ENCODE data around the gene LCMT1. TPM values are rescaled to one million over a fixed set of nuclear protein-coding genes. Genes with fewer than 3 reads are reported as not detected.

LCMT1 gene
- total and polyA plus RNA-seq, 2 of the 13 experiments (the other 11 are each of a cell fraction or from before 2014, with no cell fraction given), result 41.2 to 48.7 TPM

- FAIRE-seq (no peak), DNase-seq (ENCODE audit: low spot score) (no peak), ATAC-seq (no peak)
- no peaks in the 10 kb centered on the region; a peak in 1 of 5 replicates for H3K27me3 ChIP-seq (ENCODE audit: control insufficient read depth in 1 of 2, insufficient read depth in 2 of 2, low read length in 2 of 2)
- no peaks in the 10 kb centered on the region for H3K36me3 ChIP-seq (replicated peaks in 1 of 2; ENCODE audit: control insufficient read depth in 1 of 2, insufficient read depth in 2 of 2, low read length in 2 of 2)
- intact Hi-C loops (cut with micrococcal nuclease; ENCODE audit: unreplicated experiment), result no loop called here
- POLR2A ChIA-PET, result no interaction called here
- no TSS peak for BruUV-seq (replicated peaks)
- CTCF ChIA-PET (ENCODE audit: low intra/inter-chr PET ratio, low total read pairs), result no interaction called here
- H3K27ac ChIP-seq (ENCODE audit: extremely low read length, insufficient read depth, low read length), result no peak overlapping the region
- TF ChIP-seq MBD4 (IDR thresholded peaks at IDR 0.05; ENCODE audit: borderline replicate concordance, low read length) (no peak), RFXANK (CRISPR knock-in tag; IDR thresholded peaks at IDR 0.05) (no peak), ZNF550 (CRISPR knock-in tag; IDR thresholded peaks at IDR 0.05; ENCODE audit: borderline replicate concordance) (no peak), CHD2 (IDR thresholded peaks at IDR 0.05; ENCODE audit: low read depth, low read length) (no peak), NCOA5 (CRISPR knock-in tag; IDR thresholded peaks at IDR 0.05) (no peak), ATF7 (IDR thresholded peaks at IDR 0.05) (no peak), ATF7 (CRISPR knock-in tag; IDR thresholded peaks at IDR 0.05) (no peak), TEAD2 (CRISPR knock-in tag; IDR thresholded peaks at IDR 0.05) (no peak), MBNL3 (CRISPR knock-in tag; conservative IDR thresholded peaks at IDR 0.05) (no peak)
- TF ChIP-seq, protein P1, sequence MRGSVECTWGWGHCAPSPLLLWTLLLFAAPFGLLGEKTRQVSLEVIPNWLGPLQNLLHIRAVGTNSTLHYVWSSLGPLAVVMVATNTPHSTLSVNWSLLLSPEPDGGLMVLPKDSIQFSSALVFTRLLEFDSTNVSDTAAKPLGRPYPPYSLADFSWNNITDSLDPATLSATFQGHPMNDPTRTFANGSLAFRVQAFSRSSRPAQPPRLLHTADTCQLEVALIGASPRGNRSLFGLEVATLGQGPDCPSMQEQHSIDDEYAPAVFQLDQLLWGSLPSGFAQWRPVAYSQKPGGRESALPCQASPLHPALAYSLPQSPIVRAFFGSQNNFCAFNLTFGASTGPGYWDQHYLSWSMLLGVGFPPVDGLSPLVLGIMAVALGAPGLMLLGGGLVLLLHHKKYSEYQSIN (CRISPR knock-in tag; IDR thresholded peaks at IDR 0.05; ENCODE audit: borderline replicate concordance), result no peak
- TF ChIP-seq, protein P2, sequence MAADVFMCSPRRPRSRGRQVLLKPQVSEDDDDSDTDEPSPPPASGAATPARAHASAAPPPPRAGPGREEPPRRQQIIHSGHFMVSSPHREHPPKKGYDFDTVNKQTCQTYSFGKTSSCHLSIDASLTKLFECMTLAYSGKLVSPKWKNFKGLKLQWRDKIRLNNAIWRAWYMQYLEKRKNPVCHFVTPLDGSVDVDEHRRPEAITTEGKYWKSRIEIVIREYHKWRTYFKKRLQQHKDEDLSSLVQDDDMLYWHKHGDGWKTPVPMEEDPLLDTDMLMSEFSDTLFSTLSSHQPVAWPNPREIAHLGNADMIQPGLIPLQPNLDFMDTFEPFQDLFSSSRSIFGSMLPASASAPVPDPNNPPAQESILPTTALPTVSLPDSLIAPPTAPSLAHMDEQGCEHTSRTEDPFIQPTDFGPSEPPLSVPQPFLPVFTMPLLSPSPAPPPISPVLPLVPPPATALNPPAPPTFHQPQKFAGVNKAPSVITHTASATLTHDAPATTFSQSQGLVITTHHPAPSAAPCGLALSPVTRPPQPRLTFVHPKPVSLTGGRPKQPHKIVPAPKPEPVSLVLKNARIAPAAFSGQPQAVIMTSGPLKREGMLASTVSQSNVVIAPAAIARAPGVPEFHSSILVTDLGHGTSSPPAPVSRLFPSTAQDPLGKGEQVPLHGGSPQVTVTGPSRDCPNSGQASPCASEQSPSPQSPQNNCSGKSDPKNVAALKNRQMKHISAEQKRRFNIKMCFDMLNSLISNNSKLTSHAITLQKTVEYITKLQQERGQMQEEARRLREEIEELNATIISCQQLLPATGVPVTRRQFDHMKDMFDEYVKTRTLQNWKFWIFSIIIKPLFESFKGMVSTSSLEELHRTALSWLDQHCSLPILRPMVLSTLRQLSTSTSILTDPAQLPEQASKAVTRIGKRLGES (CRISPR knock-in tag; IDR thresholded peaks at IDR 0.05; ENCODE audit: borderline replicate concordance), result no peak
- no peak overlapping the region for H3K4me3 ChIP-seq (replicated peaks in 1 of 3; ENCODE audit: insufficient read depth in 1 of 3, low read depth in 2 of 3, low read length in 3 of 3)
- H3K9ac ChIP-seq (ENCODE audit: insufficient read depth, low read depth, low read length), result no peak overlapping the region
- H3K4me1 ChIP-seq (ENCODE audit: insufficient read depth, low read length), result peaks cover 28% of the 10 kb centered on the region
- H3K9me3 ChIP-seq (ENCODE audit: low read length), result no peaks in the 10 kb centered on the region
- in situ Hi-C loops (cut with HindIII; ENCODE audit: extremely low pct_ligation_motif_present, low pct_unique_long_range_greater_than_20kb), result no loop called here
- no peaks in the 10 kb centered on the region for H3K79me2 ChIP-seq (ENCODE audit: insufficient read depth, low read length)
- no peaks in the 10 kb centered on the region for H4K20me1 ChIP-seq (ENCODE audit: insufficient read depth, low read length)
- H3K4me2 ChIP-seq (ENCODE audit: low read depth, low read length), result no peak overlapping the region
- no peak overlapping the region for H2AFZ ChIP-seq (ENCODE audit: low read length)
- 25% methylated on average over 2 of the region's 2 CpGs for WGBS (ENCODE audit: low lambda C conversion rate)
Observed at GRCh38 chr16:25212636-25213035, 101.1 kb downstream of the LCMT1 start.
